GM23338 (cell line): ENCODE results near the gene PCDHGB5.

Experiments used
- CTCF ChIP-seq, 2 experiments: fragments of 200-600 bp in 1 of 2; sonication (generic) in 1 of 2; conservative IDR thresholded peaks; 2 replicates each; pipeline versions ENCODE4 v1.5.1 to v1.6.1; 2016 to 2017; ENCODE audit warnings: antibody characterized with exemption in 2 of 2, low read depth in 2 of 2, mild to moderate bottlenecking in 2 of 2, moderate library complexity in 1 of 2
- NANOG ChIP-seq: IDR thresholded peaks from 2 replicates; pipeline ENCODE4 v1.6.1; 2016; ENCODE audit warnings: antibody characterized with exemption, borderline replicate concordance
- REST ChIP-seq: IDR thresholded peaks from one replicate; pipeline ENCODE4 v1.6.1; 2018; ENCODE audit warnings: antibody characterized with exemption; ENCODE audit not compliant: unreplicated experiment

GRCh38 chr5:141439411-141440141 is 41.8 kb downstream of the PCDHGB5 start:
- TF ChIP-seq CTCF (conservative IDR thresholded peaks at IDR 0.05; ENCODE audit: low read depth in 2 of 2) (0 out of 4 replicates have a peak, but pooled peaks of 1 of the 2 experiments have one; percentile 12), NANOG (no peak), REST (no peak)
